Measurements from ENCODE around the gene PIK3CD. TPM values are rescaled to one million over a fixed set of nuclear protein-coding genes. Genes with fewer than 3 reads are reported as not detected.

Gene PIK3CD
- total and polyA plus RNA-seq, 10 donors: 26.8 to 186 (median 100.0) TPM

DNA sequence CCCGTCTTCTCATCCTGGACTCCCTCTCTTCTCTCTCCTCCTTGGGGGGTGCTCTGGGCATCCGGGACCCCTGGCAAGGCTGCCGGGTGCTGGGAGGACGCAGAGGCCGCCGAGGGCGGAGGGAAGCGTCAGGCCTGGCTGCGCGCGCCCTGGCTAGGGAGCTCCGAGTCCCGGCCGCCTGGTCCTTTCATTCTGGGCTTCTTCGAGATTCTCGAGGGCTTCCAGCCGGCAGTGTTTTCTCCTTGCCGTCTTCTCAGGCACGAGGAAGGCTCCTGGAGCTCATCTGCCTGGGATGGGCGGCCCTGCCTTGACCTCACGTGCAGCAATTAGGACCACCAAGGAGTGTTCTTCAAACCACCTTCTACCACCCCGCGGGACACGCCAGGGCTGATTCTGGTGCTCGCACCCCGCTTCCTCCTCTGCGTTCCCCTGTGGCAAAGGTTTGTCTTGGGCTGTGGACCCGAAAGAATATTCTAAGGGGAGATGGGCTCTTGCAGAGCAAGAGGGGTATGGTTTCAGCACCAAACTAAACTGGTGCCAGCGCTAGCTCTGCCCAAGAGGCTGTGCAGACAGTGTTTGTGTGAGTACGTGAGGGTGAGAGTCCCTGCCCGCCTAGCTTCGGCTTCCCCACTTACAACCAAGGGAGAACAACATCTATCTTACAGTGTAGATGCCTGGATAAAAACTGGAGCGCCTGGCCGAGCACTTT, 36.5 kb downstream of the PIK3CD start:
- Histone ChIP-seq H3K27me3 (replicated peaks in 1 of 7) (peaks cover 0 to 10% (median 0%) of the 10 kb centered on the region in 7 donors), H3K9me3 (no peaks in the 10 kb centered on the region), H3K4me3 (peak overlapping the region; percentile 43 to 81 (median 58)), H3K27ac (peak overlapping the region; percentile 16 to 85 (median 72)), H3K36me3 (peaks cover 0 to 30% (median 9%) of the 10 kb centered on the region in 6 donors), H3K4me1 (peaks cover 46 to 98% (median 82%) of the 10 kb centered on the region in 6 donors)
- TF ChIP-seq POLR2AphosphoS5 (IDR thresholded peaks at IDR 0.05): no peak
- TF ChIP-seq, protein P1, sequence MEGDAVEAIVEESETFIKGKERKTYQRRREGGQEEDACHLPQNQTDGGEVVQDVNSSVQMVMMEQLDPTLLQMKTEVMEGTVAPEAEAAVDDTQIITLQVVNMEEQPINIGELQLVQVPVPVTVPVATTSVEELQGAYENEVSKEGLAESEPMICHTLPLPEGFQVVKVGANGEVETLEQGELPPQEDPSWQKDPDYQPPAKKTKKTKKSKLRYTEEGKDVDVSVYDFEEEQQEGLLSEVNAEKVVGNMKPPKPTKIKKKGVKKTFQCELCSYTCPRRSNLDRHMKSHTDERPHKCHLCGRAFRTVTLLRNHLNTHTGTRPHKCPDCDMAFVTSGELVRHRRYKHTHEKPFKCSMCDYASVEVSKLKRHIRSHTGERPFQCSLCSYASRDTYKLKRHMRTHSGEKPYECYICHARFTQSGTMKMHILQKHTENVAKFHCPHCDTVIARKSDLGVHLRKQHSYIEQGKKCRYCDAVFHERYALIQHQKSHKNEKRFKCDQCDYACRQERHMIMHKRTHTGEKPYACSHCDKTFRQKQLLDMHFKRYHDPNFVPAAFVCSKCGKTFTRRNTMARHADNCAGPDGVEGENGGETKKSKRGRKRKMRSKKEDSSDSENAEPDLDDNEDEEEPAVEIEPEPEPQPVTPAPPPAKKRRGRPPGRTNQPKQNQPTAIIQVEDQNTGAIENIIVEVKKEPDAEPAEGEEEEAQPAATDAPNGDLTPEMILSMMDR (IDR thresholded peaks at IDR 0.05 in 8 of 11, conservative IDR thresholded peaks at IDR 0.05 in 3 of 11): no peak
- DNase-seq: peak; percentile 79
- intact Hi-C loops (cut with DNase I; ENCODE audit: low total_unique reads): no loop called here
- WGBS, 5 donors: 19 to 37% (median 31%) methylated on average over 27 to 34 of the region's 34 CpGs

DNA sequence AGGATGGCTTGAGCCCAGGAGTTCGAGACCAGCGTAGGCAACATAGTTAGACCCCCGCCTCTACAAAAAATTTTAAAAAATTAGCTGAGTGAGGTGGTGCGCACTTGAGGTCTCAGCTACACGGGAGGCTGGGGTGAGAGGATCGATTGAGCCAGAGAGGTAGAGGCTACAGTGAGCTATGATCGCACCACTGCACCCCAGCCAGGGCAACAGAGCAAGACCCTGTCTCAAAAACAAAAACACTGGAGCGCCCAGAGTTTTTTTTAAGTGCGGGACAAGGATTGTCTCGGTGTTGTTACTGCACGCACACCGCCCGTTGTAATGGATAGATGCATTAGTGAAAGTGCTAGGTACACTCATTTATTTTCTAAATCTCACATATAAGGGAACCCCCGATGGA, 37.1 kb downstream of the PIK3CD start:
- no peak for TF ChIP-seq POLR2A (IDR thresholded peaks at IDR 0.05)
- Histone ChIP-seq H3K4me3 (peak overlapping the region; percentile 43 to 81 (median 60)), H3K27ac (peak overlapping the region in 4 of 8 donors; percentile 46 to 85 (median 78)), H3K27me3 (replicated peaks in 1 of 7) (peaks cover 0 to 10% (median 0%) of the 10 kb centered on the region in 7 donors), H3K9me3 (no peaks in the 10 kb centered on the region), H3K4me1 (peaks cover 46 to 98% (median 78%) of the 10 kb centered on the region in 6 donors), H3K36me3 (peaks cover 0 to 31% (median 9%) of the 10 kb centered on the region in 6 donors)
- 58 to 77% (median 70%) methylated on average over 14 of the region's 14 CpGs for WGBS, 5 donors
- intact Hi-C loops (cut with DNase I; ENCODE audit: low total_unique reads): no loop called here
- no peak for DNase-seq

DNA sequence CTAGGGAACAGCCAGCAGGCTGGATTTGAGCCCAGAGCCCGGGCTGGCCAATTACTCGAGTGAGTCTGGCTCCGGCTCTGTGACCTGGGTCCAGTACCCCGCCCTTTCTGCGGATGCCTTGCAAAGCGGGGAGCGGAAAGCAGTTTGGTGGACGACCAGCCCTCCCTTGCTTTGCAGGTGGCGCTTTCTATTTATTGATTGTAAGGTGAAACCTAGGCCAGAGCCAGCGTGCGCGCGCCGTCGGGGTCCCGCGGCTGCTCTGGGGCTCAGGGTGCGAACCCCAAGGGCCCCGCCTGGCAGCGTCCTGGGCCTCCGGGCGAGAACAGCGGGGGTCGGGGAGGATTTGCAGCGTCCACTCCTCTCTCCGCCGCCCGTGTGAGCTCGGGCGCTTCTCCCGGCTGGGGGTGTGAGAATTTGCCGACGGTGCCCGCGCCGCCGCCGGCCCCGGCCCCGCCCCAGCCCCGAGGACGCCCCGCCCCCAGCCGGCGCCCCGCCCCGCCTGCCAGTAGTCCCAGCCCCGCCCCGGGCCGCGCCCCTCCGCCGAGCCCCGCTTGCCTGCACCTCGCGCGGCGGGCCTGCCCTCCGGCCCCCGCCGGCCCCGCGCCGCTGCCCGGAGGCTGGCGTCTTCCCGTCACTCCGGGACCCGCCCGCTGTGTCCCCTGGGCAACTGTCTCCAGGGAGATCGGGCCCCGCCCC, 37.6 kb downstream of the PIK3CD start:
- 1 to 7% (median 5%) methylated on average over 36 to 72 of the region's 72 CpGs for WGBS, 5 donors
- Histone ChIP-seq H3K4me3 (peak overlapping the region; percentile 43 to 81 (median 60)), H3K27ac (peak overlapping the region in 5 of 8 donors; percentile 38 to 85 (median 70)), H3K27me3 (replicated peaks in 1 of 7) (peaks cover 0 to 10% (median 0%) of the 10 kb centered on the region in 7 donors), H3K4me1 (peaks cover 46 to 98% (median 74%) of the 10 kb centered on the region in 6 donors), H3K36me3 (peaks cover 0 to 32% (median 13%) of the 10 kb centered on the region in 6 donors), H3K9me3 (no peaks in the 10 kb centered on the region)
- DNase-seq: peak; percentile 96
- intact Hi-C loops (cut with DNase I; ENCODE audit: low total_unique reads): no loop called here
- no peak for TF ChIP-seq POLR2A (IDR thresholded peaks at IDR 0.05)
- TF ChIP-seq POLR2AphosphoS5 (IDR thresholded peaks at IDR 0.05): peak in 2 of 3 donors; percentile 59 to 70

DNA sequence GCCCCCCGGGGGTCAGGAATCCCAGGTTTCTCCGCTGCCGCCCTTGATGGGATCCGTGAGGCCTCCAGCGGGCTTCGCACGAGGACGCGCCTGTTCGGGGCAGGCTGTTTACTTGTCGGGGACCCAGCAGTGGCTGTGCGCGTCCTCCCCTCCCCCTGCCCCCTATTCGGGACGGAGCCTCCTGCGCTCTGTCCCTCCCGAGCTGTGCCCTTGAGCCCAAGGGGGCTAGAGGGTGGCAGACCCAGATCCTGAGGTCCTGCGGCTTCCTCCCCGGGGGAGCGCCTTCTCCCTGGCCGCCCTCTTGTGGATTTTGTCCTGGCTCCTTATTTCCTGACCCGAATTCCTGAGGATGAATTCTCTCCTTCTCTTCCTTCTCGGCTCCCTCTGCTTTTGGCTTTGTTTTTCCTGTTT, 38.4 kb downstream of the PIK3CD start:
- Histone ChIP-seq H3K4me1 (peaks cover 46 to 98% (median 66%) of the 10 kb centered on the region in 6 donors), H3K27ac (peak overlapping the region in 5 of 8 donors; percentile 43 to 85 (median 61)), H3K27me3 (replicated peaks in 1 of 7) (peaks cover 0 to 10% (median 0%) of the 10 kb centered on the region in 7 donors), H3K4me3 (peak overlapping the region; percentile 42 to 81 (median 58)), H3K36me3 (peaks cover 0 to 41% (median 19%) of the 10 kb centered on the region in 6 donors), H3K9me3 (no peaks in the 10 kb centered on the region)
- intact Hi-C loops (cut with DNase I; ENCODE audit: low total_unique reads): no loop called here
- peak; percentile 85 for DNase-seq
- TF ChIP-seq, protein P1 (IDR thresholded peaks at IDR 0.05 in 8 of 11, conservative IDR thresholded peaks at IDR 0.05 in 3 of 11): no peak
- no peak for TF ChIP-seq POLR2AphosphoS5 (IDR thresholded peaks at IDR 0.05)
- no peak for TF ChIP-seq POLR2A (IDR thresholded peaks at IDR 0.05)
- WGBS, 5 donors: 32 to 66% (median 48%) methylated on average over 17 to 23 of the region's 23 CpGs
